ENCODE data around the gene JUNB.

Gene JUNB

GRCh38 chr19:12796146-12797071, 5.1 kb downstream of the JUNB start (continued):
- TF ChIP-seq ZBTB11 (tag by site-specific recombination; conservative IDR thresholded peaks at IDR 0.05; ENCODE audit: low read depth) (peak; percentile 47; the same call in 1 of the 2 replicates), SALL2 (tag by site-specific recombination; IDR thresholded peaks at IDR 0.05; ENCODE audit: borderline replicate concordance) (no peak), ZNF792 (tag by site-specific recombination; IDR thresholded peaks at IDR 0.05) (no peak), SP7 (tag by site-specific recombination; IDR thresholded peaks at IDR 0.05) (peak; percentile 46; the same call in 1 of the 2 replicates), TCF7L2 (IDR thresholded peaks at IDR 0.05; ENCODE audit: borderline replicate concordance, low read depth, low read length) (no peak), KLF8 (tag by site-specific recombination; IDR thresholded peaks at IDR 0.05) (peak; percentile 21; the same call in 1 of the 2 replicates), ZBTB17 (tag by site-specific recombination; IDR thresholded peaks at IDR 0.05) (peak; percentile 35; the same call in 1 of the 2 replicates), ZNF629 (tag by site-specific recombination; IDR thresholded peaks at IDR 0.05) (0 out of 2 replicates have a peak, but pooled peaks have one; percentile 29), ZNF639 (tag by site-specific recombination; IDR thresholded peaks at IDR 0.05) (no peak), FEZF1 (tag by site-specific recombination; IDR thresholded peaks at IDR 0.05) (peak; percentile 71), ZFP69B (tag by site-specific recombination; IDR thresholded peaks at IDR 0.05) (0 out of 2 replicates have a peak, but pooled peaks have one; percentile 28), ZBTB8A (tag by site-specific recombination; IDR thresholded peaks at IDR 0.05) (0 out of 2 replicates have a peak, but pooled peaks have one; percentile 18), ZNF335 (tag by site-specific recombination; conservative IDR thresholded peaks at IDR 0.05) (0 out of 2 replicates have a peak, but pooled peaks have one; percentile 29), KLF1 (tag by site-specific recombination; IDR thresholded peaks at IDR 0.05) (peak; percentile 86), PRDM4 (tag by site-specific recombination; IDR thresholded peaks at IDR 0.05) (peak; percentile 80), ZNF473 (tag by site-specific recombination; IDR thresholded peaks at IDR 0.05) (no peak), ZNF692 (tag by site-specific recombination; IDR thresholded peaks at IDR 0.05) (0 out of 2 replicates have a peak, but pooled peaks have one; percentile 35)
- TF ChIP-seq, protein P1, sequence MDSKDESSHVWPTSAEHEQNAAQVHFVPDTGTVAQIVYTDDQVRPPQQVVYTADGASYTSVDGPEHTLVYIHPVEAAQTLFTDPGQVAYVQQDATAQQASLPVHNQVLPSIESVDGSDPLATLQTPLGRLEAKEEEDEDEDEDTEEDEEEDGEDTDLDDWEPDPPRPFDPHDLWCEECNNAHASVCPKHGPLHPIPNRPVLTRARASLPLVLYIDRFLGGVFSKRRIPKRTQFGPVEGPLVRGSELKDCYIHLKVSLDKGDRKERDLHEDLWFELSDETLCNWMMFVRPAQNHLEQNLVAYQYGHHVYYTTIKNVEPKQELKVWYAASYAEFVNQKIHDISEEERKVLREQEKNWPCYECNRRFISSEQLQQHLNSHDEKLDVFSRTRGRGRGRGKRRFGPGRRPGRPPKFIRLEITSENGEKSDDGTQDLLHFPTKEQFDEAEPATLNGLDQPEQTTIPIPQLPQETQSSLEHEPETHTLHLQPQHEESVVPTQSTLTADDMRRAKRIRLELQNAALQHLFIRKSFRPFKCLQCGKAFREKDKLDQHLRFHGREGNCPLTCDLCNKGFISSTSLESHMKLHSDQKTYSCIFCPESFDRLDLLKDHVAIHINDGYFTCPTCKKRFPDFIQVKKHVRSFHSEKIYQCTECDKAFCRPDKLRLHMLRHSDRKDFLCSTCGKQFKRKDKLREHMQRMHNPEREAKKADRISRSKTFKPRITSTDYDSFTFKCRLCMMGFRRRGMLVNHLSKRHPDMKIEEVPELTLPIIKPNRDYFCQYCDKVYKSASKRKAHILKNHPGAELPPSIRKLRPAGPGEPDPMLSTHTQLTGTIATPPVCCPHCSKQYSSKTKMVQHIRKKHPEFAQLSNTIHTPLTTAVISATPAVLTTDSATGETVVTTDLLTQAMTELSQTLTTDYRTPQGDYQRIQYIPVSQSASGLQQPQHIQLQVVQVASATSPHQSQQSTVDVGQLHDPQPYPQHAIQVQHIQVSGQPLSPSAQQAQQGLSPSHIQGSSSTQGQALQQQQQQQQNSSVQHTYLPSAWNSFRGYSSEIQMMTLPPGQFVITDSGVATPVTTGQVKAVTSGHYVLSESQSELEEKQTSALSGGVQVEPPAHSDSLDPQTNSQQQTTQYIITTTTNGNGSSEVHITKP (tag by site-specific recombination; IDR thresholded peaks at IDR 0.05), result peak; percentile 48
- TF ChIP-seq, protein P2, sequence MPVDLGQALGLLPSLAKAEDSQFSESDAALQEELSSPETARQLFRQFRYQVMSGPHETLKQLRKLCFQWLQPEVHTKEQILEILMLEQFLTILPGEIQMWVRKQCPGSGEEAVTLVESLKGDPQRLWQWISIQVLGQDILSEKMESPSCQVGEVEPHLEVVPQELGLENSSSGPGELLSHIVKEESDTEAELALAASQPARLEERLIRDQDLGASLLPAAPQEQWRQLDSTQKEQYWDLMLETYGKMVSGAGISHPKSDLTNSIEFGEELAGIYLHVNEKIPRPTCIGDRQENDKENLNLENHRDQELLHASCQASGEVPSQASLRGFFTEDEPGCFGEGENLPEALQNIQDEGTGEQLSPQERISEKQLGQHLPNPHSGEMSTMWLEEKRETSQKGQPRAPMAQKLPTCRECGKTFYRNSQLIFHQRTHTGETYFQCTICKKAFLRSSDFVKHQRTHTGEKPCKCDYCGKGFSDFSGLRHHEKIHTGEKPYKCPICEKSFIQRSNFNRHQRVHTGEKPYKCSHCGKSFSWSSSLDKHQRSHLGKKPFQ (tag by site-specific recombination; IDR thresholded peaks at IDR 0.05), result peak; percentile 81

Measured in HEK293 (cell line).